ENCODE results near the gene CARMIL1.

The CARMIL1 gene

GRCh38 chr6:25253351-25253750, 25.8 kb upstream of the CARMIL1 start:
- no peak for DNase-seq (ENCODE audit: low read depth)
- H3K4me3 ChIP-seq (replicated peaks; ENCODE audit: low read depth, low read length), result no peak overlapping the region
- TF ChIP-seq CTCF (IDR thresholded peaks at IDR 0.05; ENCODE audit: low read length, missing control alignments), result no peak

- no peak for DNase-seq (ENCODE audit: low read depth)
- no peak for TF ChIP-seq CTCF (IDR thresholded peaks at IDR 0.05; ENCODE audit: low read length, missing control alignments)
- no peak overlapping the region for H3K4me3 ChIP-seq (replicated peaks; ENCODE audit: low read depth, low read length)
These were observed 24.5 kb upstream of the CARMIL1 start for GRCh38 chr6:25254671-25255070.

- H3K4me3 ChIP-seq (replicated peaks; ENCODE audit: low read depth, low read length), result no peak overlapping the region
- no peak for TF ChIP-seq CTCF (IDR thresholded peaks at IDR 0.05; ENCODE audit: low read length, missing control alignments)
- DNase-seq (ENCODE audit: low read depth), result no peak
These were observed 21.4 kb upstream of the CARMIL1 start for GRCh38 chr6:25257686-25258348.

GRCh38 chr6:25259756-25260155, 19.4 kb upstream of the CARMIL1 start:
- no peak overlapping the region for H3K4me3 ChIP-seq (replicated peaks; ENCODE audit: low read depth, low read length)
- no peak for DNase-seq (ENCODE audit: low read depth)
- no peak for TF ChIP-seq CTCF (IDR thresholded peaks at IDR 0.05; ENCODE audit: low read length, missing control alignments)

- DNase-seq (ENCODE audit: low read depth), result no peak
- no peak for TF ChIP-seq CTCF (IDR thresholded peaks at IDR 0.05; ENCODE audit: low read length, missing control alignments)
These were observed 15.5 kb upstream of the CARMIL1 start for GRCh38 chr6:25263657-25264056.

GRCh38 chr6:25266456-25267100, 12.6 kb upstream of the CARMIL1 start:
- TF ChIP-seq CTCF (IDR thresholded peaks at IDR 0.05; ENCODE audit: low read length, missing control alignments), result no peak

More at GRCh38 chr6:25263657-25264056, 15.5 kb upstream of the CARMIL1 start:
- H3K4me3 ChIP-seq (replicated peaks; ENCODE audit: low read depth, low read length), result no peak overlapping the region

GRCh38 chr6:25267662-25268061, 11.5 kb upstream of the CARMIL1 start:
- DNase-seq (ENCODE audit: low read depth), result no peak
- no peak overlapping the region for H3K4me3 ChIP-seq (replicated peaks; ENCODE audit: low read depth, low read length)
- no peak for TF ChIP-seq CTCF (IDR thresholded peaks at IDR 0.05; ENCODE audit: low read length, missing control alignments)

More at GRCh38 chr6:25266456-25267100, 12.6 kb upstream of the CARMIL1 start:
- no peak overlapping the region for H3K4me3 ChIP-seq (replicated peaks; ENCODE audit: low read depth, low read length)
- peak; percentile 31 for DNase-seq (ENCODE audit: low read depth)

Measured in fibroblast of pulmonary artery (primary cell).